Measurements from ENCODE around the gene EPB41L1.

The EPB41L1 gene

DNA sequence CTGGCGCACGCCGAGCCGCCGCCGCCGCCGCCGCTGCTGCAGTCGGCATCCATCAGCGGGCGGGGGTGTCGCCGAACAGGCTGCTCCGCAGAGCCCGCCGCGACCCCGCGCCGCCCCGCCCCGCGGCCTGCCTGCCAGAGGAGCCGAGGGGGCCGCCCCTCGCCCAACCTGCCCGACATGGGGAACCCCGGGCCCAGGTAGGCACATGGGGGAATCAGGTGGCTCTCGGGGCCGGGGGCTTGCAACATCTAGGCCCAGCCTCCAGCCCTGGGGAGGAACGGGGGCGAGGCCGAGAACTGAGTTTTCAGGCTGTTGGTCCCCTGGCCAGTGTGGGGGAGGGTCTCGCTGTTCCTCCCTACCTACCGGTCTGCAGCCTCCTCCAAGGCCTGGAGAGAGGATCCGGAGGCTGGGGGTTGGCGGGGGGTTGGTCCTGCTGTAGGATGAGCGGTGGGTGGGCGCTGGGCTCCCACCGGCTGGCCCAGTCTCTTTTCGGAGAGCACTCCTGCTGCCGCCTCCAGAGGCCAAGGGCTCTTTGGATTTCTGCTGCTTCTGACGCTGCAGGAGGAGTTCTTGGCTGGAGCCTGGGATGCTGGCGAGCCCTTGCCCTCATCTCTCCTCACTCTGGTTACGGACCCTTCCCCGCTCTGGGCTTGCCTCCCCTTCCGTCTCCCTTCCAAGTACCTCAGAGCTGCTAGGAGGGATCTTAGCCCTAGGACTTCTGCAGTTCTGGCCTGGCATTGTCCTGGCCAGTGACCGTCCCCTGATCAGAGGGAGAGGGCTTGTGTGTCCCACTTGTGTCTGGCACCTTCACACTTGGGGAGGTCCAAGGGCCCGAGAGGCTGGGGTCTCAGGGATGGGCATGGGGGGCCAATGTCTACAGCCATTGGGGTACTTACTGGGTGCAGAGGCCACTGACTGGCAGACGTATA, at the start of gene EPB41L1:
Gene EPB41L1, plus strand, starts transcription at position 41 of the 929 bp plus-strand sequence. CDS start 19,038 bp downstream, outside the sequence.
- DNase-seq, result no peak

- no peak for DNase-seq
Measured at GRCh38 chr20:36104856-36105255, 49.7 kb upstream of the EPB41L1 start.

GRCh38 chr20:36105711-36106226, 48.8 kb upstream of the EPB41L1 start:
- DNase-seq, result no peak

DNA sequence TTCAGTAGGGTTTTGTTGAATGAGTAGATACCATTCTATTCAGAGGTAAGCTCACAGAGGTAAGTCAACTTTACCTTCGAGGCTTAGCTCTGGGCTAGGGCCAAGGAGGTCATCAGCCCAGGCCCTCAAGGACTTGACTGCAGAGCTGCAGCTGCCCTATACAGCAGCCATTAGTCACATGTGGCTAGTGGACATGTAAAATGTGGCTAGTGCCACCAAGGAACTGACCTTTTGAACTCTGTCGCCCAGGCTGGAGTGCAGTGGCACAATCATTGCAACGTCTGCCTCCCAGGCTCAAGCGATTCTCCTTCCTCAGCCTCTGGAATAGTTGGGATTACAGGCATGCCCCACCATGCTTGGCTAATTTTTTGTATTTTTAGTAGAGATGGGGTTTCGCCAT, 47.9 kb upstream of the EPB41L1 start:
- no peak for DNase-seq

DNA sequence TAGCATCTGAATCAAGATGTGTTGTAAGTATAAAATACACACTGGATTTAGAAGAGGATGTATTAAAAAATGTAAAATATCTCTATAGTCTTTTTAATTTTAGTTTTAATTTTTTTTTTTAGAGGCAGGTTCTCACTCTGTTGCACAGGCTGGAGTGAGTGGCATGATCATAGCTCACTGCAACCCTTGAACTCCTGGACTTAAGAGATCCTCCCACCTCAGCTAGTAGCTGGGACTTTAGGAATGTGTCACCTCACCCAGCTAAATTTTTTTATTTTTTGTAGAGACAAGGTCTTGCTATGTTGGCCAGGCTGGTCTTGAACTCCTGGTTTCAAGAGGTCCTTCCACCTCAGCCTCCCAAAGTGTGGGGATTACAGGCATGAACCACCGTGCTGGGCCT, 46.7 kb upstream of the EPB41L1 start:
- DNase-seq, result no peak

DNA sequence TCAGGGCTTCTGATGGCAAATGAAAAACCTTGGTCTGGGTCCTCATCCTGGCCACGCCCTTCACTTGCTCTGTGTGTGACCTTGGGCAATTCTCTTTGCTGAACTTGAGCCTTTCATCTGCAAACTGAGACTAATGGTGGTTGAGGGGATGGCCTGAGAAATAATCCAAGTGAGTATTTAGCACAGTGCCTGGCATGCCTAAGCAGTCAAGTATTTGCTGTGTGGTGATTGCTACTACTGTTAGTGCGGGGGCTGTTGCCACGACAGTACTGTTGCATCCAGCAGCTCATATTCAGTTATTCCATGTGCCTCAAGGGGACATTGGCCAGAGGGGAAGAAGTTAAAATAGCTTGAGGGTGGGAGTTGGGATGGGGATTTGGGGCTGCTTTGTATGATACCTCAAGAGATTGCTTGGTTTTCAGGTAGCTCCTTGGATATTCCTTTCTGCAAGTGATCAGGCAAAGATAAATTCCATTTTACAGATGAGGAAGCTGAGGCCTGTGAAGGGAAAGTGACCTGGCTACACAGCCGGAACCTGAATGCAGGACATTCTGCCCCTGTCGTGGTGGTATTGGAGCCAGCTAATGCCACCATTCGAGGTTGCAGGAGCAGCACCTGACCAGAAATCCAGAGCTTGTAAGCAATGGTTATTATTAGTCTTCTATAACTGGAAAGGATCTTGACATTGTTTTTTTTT, 45.1 kb upstream of the EPB41L1 start:
- DNase-seq, result no peak

DNA sequence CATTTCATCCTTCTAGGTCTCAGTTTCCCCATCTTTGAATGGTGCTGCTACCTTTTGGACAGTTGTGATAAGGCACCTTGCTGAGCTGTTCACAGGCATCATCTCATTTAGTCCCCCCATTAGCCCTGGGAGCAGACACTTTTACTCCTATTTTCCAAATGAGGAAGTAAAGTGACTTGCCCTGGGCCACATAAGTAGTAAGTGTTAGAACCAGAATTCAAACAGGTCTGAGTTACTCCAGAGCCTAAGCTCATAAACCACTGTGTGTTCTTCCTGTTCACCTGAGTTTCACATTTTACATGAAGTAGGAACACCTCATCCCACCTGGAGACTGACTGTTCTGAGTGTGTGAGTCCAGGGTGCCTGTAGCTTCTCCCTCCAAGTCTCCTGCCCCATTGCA, 43.5 kb upstream of the EPB41L1 start:
- no peak for DNase-seq

- DNase-seq, result no peak
Measured at GRCh38 chr20:36112112-36112511, 42.4 kb upstream of the EPB41L1 start.

DNA sequence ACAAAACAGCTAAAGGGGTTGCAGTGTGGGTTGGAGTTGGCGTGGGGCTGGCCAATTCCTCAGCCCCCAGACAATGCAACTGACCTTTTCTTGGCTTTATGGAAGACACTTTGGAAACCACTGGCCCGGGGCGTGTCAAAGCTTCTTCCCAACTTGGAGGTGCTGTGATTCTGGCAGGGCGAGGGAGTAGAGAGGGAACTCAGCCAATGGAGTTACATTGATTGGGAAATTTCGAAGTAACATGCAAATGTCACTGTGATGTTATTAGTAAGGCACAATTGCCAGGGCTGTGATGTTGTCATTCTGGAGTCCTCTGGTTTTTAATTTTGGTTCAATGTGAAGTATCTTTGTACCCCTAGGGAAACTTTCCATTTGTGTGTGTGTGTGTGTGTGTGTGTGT, 41.5 kb upstream of the EPB41L1 start:
- DNase-seq, result no peak

DNA sequence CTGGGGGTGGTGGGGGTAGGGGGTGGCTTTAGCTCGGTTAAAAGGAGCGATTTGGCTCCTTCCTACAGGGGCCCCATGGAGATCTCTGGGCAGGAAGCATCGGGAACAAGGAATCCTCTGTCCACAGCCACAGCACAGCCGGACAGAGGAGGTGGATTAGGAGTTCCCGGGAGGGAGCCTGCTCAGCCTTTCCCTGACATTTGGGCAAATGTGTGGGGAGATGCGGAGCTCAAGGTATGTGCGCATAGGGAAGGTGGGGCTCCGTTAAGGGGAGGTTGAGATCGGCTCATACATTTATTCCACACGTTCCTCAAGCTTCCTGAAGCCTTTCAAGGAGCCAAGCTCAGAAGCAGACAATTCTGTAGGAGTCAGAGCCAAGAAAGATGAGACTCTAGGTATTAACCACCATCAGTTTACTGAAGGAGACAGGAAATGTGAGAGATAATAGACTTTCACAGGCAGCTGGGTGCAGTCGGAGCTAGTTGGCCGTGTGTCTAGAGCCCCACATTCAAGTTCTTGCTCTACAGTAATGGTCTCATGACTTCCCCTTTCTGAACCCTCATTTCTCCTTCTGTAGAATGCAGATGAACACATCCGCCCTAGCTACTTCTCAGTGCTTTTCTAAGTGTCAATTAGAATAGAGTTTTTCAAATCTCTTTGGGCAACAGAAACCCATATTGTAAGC, 40.8 kb upstream of the EPB41L1 start:
- no peak for DNase-seq

DNA sequence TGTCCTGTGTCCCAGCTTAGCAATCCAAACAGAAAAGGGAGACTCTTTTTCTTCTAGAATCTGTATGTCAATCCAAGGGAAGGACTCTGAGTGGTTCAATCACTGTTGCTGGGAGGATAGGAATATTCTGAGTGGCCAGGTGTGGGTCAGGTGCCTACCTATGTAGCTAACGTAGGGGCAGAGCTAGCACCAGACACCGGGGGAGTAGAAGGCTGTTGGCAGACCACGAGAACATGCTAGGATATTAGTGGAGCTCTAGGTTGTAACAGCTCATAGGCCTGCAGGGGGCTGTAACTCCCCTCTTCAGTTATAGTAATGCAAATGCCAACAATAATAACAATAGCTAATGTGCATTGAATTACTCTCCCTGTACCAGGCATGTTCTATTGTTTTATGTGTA, 39.8 kb upstream of the EPB41L1 start:
- no peak for DNase-seq

GRCh38 chr20:36115925-36116324, 38.6 kb upstream of the EPB41L1 start:
- no peak for DNase-seq

DNA sequence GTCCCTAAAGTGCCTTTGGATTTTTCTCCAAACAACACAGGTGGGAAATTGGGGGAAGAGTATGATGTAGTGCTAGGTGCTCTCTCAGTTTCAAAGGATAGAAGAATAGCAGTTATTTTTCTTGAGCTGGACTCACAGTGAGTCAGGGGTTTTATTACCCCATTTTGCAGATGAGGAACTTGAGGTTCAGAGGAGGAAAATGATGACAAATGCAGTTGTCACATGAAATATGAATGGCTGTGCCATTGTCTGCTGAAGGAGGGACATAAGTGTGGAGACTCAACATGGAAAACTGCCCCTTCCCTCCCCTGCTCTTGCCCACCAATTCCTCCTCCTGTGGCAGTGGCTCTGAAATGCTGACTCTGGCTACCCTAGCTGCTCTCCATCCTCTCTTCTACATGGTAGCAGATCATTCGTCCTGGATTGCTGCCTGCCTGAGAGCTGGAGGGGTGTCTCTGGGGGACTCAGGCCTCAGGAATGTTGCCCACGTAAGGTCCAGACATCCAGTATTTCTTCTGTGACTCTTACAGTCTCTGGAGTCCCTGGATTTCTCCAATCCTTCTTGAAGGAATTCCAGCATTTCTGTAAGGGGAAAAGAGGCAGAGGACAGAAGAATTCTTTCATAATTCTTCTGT, 37.6 kb upstream of the EPB41L1 start:
- DNase-seq, result no peak

GRCh38 chr20:36117638-36118037, 36.9 kb upstream of the EPB41L1 start:
- DNase-seq, result no peak

DNA sequence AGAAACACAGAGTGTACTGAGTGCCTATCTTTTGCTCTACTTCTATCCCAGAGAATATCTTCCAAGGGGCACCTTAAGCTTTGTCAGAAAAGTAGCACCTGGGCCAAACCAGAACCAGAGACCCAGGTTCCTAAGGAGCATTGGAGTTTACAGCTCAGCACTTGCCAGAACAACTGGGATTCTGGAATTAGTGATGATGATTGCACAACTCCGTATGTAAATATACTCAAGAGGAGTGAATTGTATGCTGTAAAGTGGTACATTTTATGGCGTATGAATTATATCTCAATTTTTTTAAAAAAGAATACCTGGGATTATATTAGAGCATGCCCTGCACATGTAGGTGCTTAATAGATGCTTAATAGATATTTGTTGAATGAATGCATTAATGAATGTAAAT, 36.2 kb upstream of the EPB41L1 start:
- DNase-seq, result no peak

GRCh38 chr20:36119537-36119936, 35.0 kb upstream of the EPB41L1 start:
- DNase-seq, result no peak

- no peak for DNase-seq
Measured at GRCh38 chr20:36120241-36120640, 34.3 kb upstream of the EPB41L1 start.

DNA sequence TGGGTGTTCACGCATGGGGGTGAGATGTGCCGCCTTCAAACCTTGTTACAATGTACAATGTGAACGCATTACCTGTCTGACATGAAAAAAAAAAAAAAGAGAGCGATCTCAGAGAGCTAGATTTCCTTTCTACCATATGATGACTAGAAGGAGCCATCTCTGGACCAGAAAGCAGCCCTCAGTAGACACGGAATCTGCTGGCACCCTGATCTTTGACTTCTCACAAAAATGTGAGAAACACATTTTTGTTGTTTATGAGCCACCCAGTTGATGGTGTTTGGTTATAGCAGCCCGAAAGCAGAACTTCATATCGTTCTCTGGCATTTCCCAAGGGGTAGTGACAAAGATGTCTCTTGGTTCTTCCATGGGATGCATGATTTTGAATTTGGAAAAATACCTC, 33.5 kb upstream of the EPB41L1 start:
- DNase-seq, result no peak

- DNase-seq, result no peak
Measured at GRCh38 chr20:36121981-36122930, 32.3 kb upstream of the EPB41L1 start.

- DNase-seq, result no peak
Measured at GRCh38 chr20:36122931-36123288, 31.6 kb upstream of the EPB41L1 start.

- no peak for DNase-seq
Measured at GRCh38 chr20:36125097-36125496, 29.4 kb upstream of the EPB41L1 start.

Data from NCI-H2081 treated with DMSO at 0.1 percent for 48 hours (cell line).